ENCODE data around the gene MINDY4.

The MINDY4 gene

GRCh38 chr7:30877993-30878392 is 106.8 kb downstream of the MINDY4 start:
- Histone ChIP-seq H3K36me3 (ENCODE audit: insufficient read depth, low read length) (peaks cover 29% of the 10 kb centered on the region), H3K4me3 (ENCODE audit: low read depth in 1 of 2, low read length in 2 of 2) (no peak overlapping the region), H3K4me1 (ENCODE audit: insufficient read depth, low read length) (peaks cover 26% of the 10 kb centered on the region), H3K9ac (ENCODE audit: low read length) (no peak overlapping the region), H3K9me3 (ENCODE audit: low read length) (no peaks in the 10 kb centered on the region), H3K27ac (ENCODE audit: low read depth, low read length) (no peak overlapping the region), H3K27me3 (ENCODE audit: control insufficient read depth in 1 of 2, insufficient read depth in 2 of 2, low read length in 2 of 2) (no peaks in the 10 kb centered on the region)

GRCh38 chr7:30879139-30880124 is 108.2 kb downstream of the MINDY4 start:
- Histone ChIP-seq H3K4me1 (ENCODE audit: insufficient read depth, low read length) (peaks cover 26% of the 10 kb centered on the region), H3K27me3 (ENCODE audit: control insufficient read depth in 1 of 2, insufficient read depth in 2 of 2, low read length in 2 of 2) (no peaks in the 10 kb centered on the region), H3K36me3 (ENCODE audit: insufficient read depth, low read length) (peaks cover 20% of the 10 kb centered on the region), H3K27ac (ENCODE audit: low read depth, low read length) (peak overlapping the region; percentile 29), H3K9ac (ENCODE audit: low read length) (no peak overlapping the region), H3K4me3 (ENCODE audit: low read depth in 1 of 2, low read length in 2 of 2) (no peak overlapping the region), H3K9me3 (ENCODE audit: low read length) (no peaks in the 10 kb centered on the region)

GRCh38 chr7:30880125-30880720 is 109.0 kb downstream of the MINDY4 start:
- H3K9ac ChIP-seq (ENCODE audit: low read length), result no peak overlapping the region
- peaks cover 13% of the 10 kb centered on the region for H3K36me3 ChIP-seq (ENCODE audit: insufficient read depth, low read length)
- peaks cover 26% of the 10 kb centered on the region for H3K4me1 ChIP-seq (ENCODE audit: insufficient read depth, low read length)

GRCh38 chr7:30880941-30881340 is 109.7 kb downstream of the MINDY4 start:
- peaks cover 5% of the 10 kb centered on the region for H3K36me3 ChIP-seq (ENCODE audit: insufficient read depth, low read length)
- H3K4me1 ChIP-seq (ENCODE audit: insufficient read depth, low read length), result peaks cover 30% of the 10 kb centered on the region
- H3K27me3 ChIP-seq (ENCODE audit: control insufficient read depth in 1 of 2, insufficient read depth in 2 of 2, low read length in 2 of 2), result no peaks in the 10 kb centered on the region
- no peak overlapping the region for H3K4me3 ChIP-seq (ENCODE audit: low read depth in 1 of 2, low read length in 2 of 2)
- no peaks in the 10 kb centered on the region for H3K9me3 ChIP-seq (ENCODE audit: low read length)
- H3K27ac ChIP-seq (ENCODE audit: low read depth, low read length), result peak overlapping the region; percentile 61
- no peak overlapping the region for H3K9ac ChIP-seq (ENCODE audit: low read length)

More at GRCh38 chr7:30880125-30880720, 109.0 kb downstream of the MINDY4 start:
- Histone ChIP-seq H3K4me3 (ENCODE audit: low read depth in 1 of 2, low read length in 2 of 2) (no peak overlapping the region), H3K9me3 (ENCODE audit: low read length) (no peaks in the 10 kb centered on the region), H3K27me3 (ENCODE audit: control insufficient read depth in 1 of 2, insufficient read depth in 2 of 2, low read length in 2 of 2) (no peaks in the 10 kb centered on the region), H3K27ac (ENCODE audit: low read depth, low read length) (peak overlapping the region; percentile 61)

GRCh38 chr7:30881448-30881847 is 110.2 kb downstream of the MINDY4 start:
- Histone ChIP-seq H3K4me1 (ENCODE audit: insufficient read depth, low read length) (peaks cover 34% of the 10 kb centered on the region), H3K9me3 (ENCODE audit: low read length) (no peaks in the 10 kb centered on the region), H3K9ac (ENCODE audit: low read length) (no peak overlapping the region), H3K27me3 (ENCODE audit: control insufficient read depth in 1 of 2, insufficient read depth in 2 of 2, low read length in 2 of 2) (no peaks in the 10 kb centered on the region), H3K4me3 (ENCODE audit: low read depth in 1 of 2, low read length in 2 of 2) (no peak overlapping the region), H3K36me3 (ENCODE audit: insufficient read depth, low read length) (peaks cover under 1% of the 10 kb centered on the region), H3K27ac (ENCODE audit: low read depth, low read length) (no peak overlapping the region)

GRCh38 chr7:30884881-30885280 is 113.7 kb downstream of the MINDY4 start:
- Histone ChIP-seq H3K9me3 (ENCODE audit: low read length) (no peaks in the 10 kb centered on the region), H3K27ac (ENCODE audit: low read depth, low read length) (no peak overlapping the region), H3K27me3 (ENCODE audit: control insufficient read depth in 1 of 2, insufficient read depth in 2 of 2, low read length in 2 of 2) (no peaks in the 10 kb centered on the region), H3K9ac (ENCODE audit: low read length) (no peak overlapping the region), H3K36me3 (ENCODE audit: insufficient read depth, low read length) (no peaks in the 10 kb centered on the region), H3K4me1 (ENCODE audit: insufficient read depth, low read length) (peaks cover 50% of the 10 kb centered on the region), H3K4me3 (ENCODE audit: low read depth in 1 of 2, low read length in 2 of 2) (no peak overlapping the region)

- no peaks in the 10 kb centered on the region for H3K9me3 ChIP-seq (ENCODE audit: low read length)
- H3K36me3 ChIP-seq (ENCODE audit: insufficient read depth, low read length), result no peaks in the 10 kb centered on the region
- no peaks in the 10 kb centered on the region for H3K27me3 ChIP-seq (ENCODE audit: control insufficient read depth in 1 of 2, insufficient read depth in 2 of 2, low read length in 2 of 2)
- H3K9ac ChIP-seq (ENCODE audit: low read length), result no peak overlapping the region
- no peak overlapping the region for H3K27ac ChIP-seq (ENCODE audit: low read depth, low read length)
- peaks cover 40% of the 10 kb centered on the region for H3K4me1 ChIP-seq (ENCODE audit: insufficient read depth, low read length)
- no peak overlapping the region for H3K4me3 ChIP-seq (ENCODE audit: low read depth in 1 of 2, low read length in 2 of 2)
Measured at GRCh38 chr7:30886608-30887011, 115.4 kb downstream of the MINDY4 start.

- H3K9ac ChIP-seq (ENCODE audit: low read length), result no peak overlapping the region
- H3K4me3 ChIP-seq (ENCODE audit: low read depth in 1 of 2, low read length in 2 of 2), result no peak overlapping the region
- no peaks in the 10 kb centered on the region for H3K27me3 ChIP-seq (ENCODE audit: control insufficient read depth in 1 of 2, insufficient read depth in 2 of 2, low read length in 2 of 2)
- H3K27ac ChIP-seq (ENCODE audit: low read depth, low read length), result peak overlapping the region; percentile 56
- H3K36me3 ChIP-seq (ENCODE audit: insufficient read depth, low read length), result peaks cover 7% of the 10 kb centered on the region
- no peaks in the 10 kb centered on the region for H3K9me3 ChIP-seq (ENCODE audit: low read length)
- H3K4me1 ChIP-seq (ENCODE audit: insufficient read depth, low read length), result peaks cover 40% of the 10 kb centered on the region
Measured at GRCh38 chr7:30887464-30887872, 116.3 kb downstream of the MINDY4 start.

GRCh38 chr7:30888747-30889146 is 117.5 kb downstream of the MINDY4 start:
- Histone ChIP-seq H3K4me1 (ENCODE audit: insufficient read depth, low read length) (peaks cover 50% of the 10 kb centered on the region), H3K36me3 (ENCODE audit: insufficient read depth, low read length) (peaks cover 7% of the 10 kb centered on the region), H3K9me3 (ENCODE audit: low read length) (no peaks in the 10 kb centered on the region), H3K27ac (ENCODE audit: low read depth, low read length) (peak overlapping the region; percentile 56), H3K27me3 (ENCODE audit: control insufficient read depth in 1 of 2, insufficient read depth in 2 of 2, low read length in 2 of 2) (no peaks in the 10 kb centered on the region), H3K9ac (ENCODE audit: low read length) (no peak overlapping the region), H3K4me3 (ENCODE audit: low read depth in 1 of 2, low read length in 2 of 2) (no peak overlapping the region)

GRCh38 chr7:30890226-30890625 is 119.0 kb downstream of the MINDY4 start:
- Histone ChIP-seq H3K4me3 (ENCODE audit: low read depth in 1 of 2, low read length in 2 of 2) (no peak overlapping the region), H3K27ac (ENCODE audit: low read depth, low read length) (no peak overlapping the region), H3K4me1 (ENCODE audit: insufficient read depth, low read length) (peaks cover 52% of the 10 kb centered on the region), H3K9ac (ENCODE audit: low read length) (no peak overlapping the region), H3K9me3 (ENCODE audit: low read length) (no peaks in the 10 kb centered on the region), H3K27me3 (ENCODE audit: control insufficient read depth in 1 of 2, insufficient read depth in 2 of 2, low read length in 2 of 2) (no peaks in the 10 kb centered on the region), H3K36me3 (ENCODE audit: insufficient read depth, low read length) (peaks cover 7% of the 10 kb centered on the region)

- Histone ChIP-seq H3K27ac (ENCODE audit: low read depth, low read length) (no peak overlapping the region), H3K9ac (ENCODE audit: low read length) (no peak overlapping the region), H3K4me3 (ENCODE audit: low read depth in 1 of 2, low read length in 2 of 2) (no peak overlapping the region), H3K27me3 (ENCODE audit: control insufficient read depth in 1 of 2, insufficient read depth in 2 of 2, low read length in 2 of 2) (no peaks in the 10 kb centered on the region), H3K4me1 (ENCODE audit: insufficient read depth, low read length) (peaks cover 30% of the 10 kb centered on the region), H3K36me3 (ENCODE audit: insufficient read depth, low read length) (peaks cover 7% of the 10 kb centered on the region), H3K9me3 (ENCODE audit: low read length) (no peaks in the 10 kb centered on the region)
Measured at GRCh38 chr7:30893357-30893756, 122.1 kb downstream of the MINDY4 start.
